SK-N-SH (cell line): ENCODE measurements around the gene TUBA4B. TPM values are rescaled to one million over a fixed set of nuclear protein-coding genes. Genes with fewer than 3 reads are reported as not detected.

Experiments used
- CTCF ChIA-PET: fragments of 300-600, 350-600 bp; formaldehyde crosslinking; extraction: SDS; loops from one replicate; lab custom pipeline; 2021; lab: Yijun Ruan, JAX
- POLR2A ChIA-PET: fragments of 350-600 bp; sonication (Branson Sonifier 250); formaldehyde crosslinking; extraction: SDS; loops from one replicate; lab custom pipeline; 2020; ENCODE audit warnings: antibody characterized with exemption, inconsistent platforms; lab: Yijun Ruan, JAX
- DNase-seq: peaks from one replicate; pipeline ENCODE4 v3.0.0; 2012
- H2AFZ ChIP-seq: fragments of 200-600 bp; sonication (generic); 2 replicates; pipeline ENCODE4 v1.8.1; 2016; ENCODE audit warnings: antibody characterized with exemption, mild to moderate bottlenecking, low read depth
- H3F3A ChIP-seq: fragments of 200-600 bp; sonication (generic); replicated peaks from 2 replicates; pipeline ENCODE3; 2016; ENCODE audit warnings: antibody characterized with exemption, mild to moderate bottlenecking; ENCODE audit not compliant: insufficient read depth
- H3K27ac ChIP-seq, 2 experiments: fragments of 200-500 bp in 1 of 2; fragments of 200-600 bp in 1 of 2; sonication (Bioruptor generic) in 1 of 2; sonication (generic), shearing (Covaris generic) in 1 of 2; 2 replicates each; pipeline versions ENCODE4 v1.5.1 to v1.6.1; 2014 to 2016; ENCODE audit warnings: low read depth in 2 of 2, inconsistent platforms in 1 of 2, low read length in 1 of 2, mild to moderate bottlenecking in 1 of 2, mixed read lengths in 1 of 2
- H3K27me3 ChIP-seq: fragments of 200-600 bp; sonication (generic), shearing (Covaris generic); 2 replicates; pipeline ENCODE4 v1.6.1; 2016; ENCODE audit warnings: mixed run types; ENCODE audit not compliant: insufficient read depth
- H3K36me3 ChIP-seq, 2 experiments: fragments of 200-500 bp in 1 of 2; fragments of 200-600 bp in 1 of 2; sonication (Bioruptor generic) in 1 of 2; sonication (generic) in 1 of 2; replicated peaks in 1 of 2; 2 replicates each; pipeline versions ENCODE3 to v1.5.1; 2014 to 2016; ENCODE audit warnings: low read length in 1 of 2, mild to moderate bottlenecking in 1 of 2; ENCODE audit not compliant: insufficient read depth in 2 of 2, control insufficient read depth in 1 of 2
- H3K4me1 ChIP-seq, 2 experiments: fragments of 200-500 bp in 1 of 2; fragments of 200-600 bp in 1 of 2; sonication (Bioruptor generic) in 1 of 2; sonication (generic), shearing (Covaris generic) in 1 of 2; 2 replicates each; pipeline versions ENCODE4 v1.5.1 to v1.6.1; 2014 to 2016; ENCODE audit warnings: low read depth in 1 of 2, low read length in 1 of 2, mixed run types in 1 of 2; ENCODE audit not compliant: insufficient read depth in 2 of 2, control insufficient read depth in 1 of 2
- H3K4me2 ChIP-seq: fragments of 200-600 bp; sonication (generic), shearing (Covaris generic); 2 replicates; pipeline ENCODE4 v1.6.1; 2017; ENCODE audit warnings: mixed run types
- H3K4me3 ChIP-seq, 2 experiments: fragments of 200-500 bp in 1 of 2; fragments of 200-600 bp in 1 of 2; sonication (Bioruptor generic) in 1 of 2; sonication (generic), shearing (Covaris generic) in 1 of 2; 2 replicates each; pipeline versions ENCODE4 v1.5.1 to v1.8.1; 2014 to 2016; ENCODE audit warnings: low read depth in 2 of 2, inconsistent platforms in 1 of 2, low read length in 1 of 2, mild to moderate bottlenecking in 1 of 2, mixed read lengths in 1 of 2, moderate library complexity in 1 of 2
- H3K79me2 ChIP-seq: fragments of 200-600 bp; sonication (generic); 2 replicates; pipeline ENCODE4 v1.8.1; 2017; ENCODE audit warnings: mild to moderate bottlenecking; ENCODE audit not compliant: insufficient read depth
- H3K9ac ChIP-seq: fragments of 200-600 bp; sonication (generic); 2 replicates; pipeline ENCODE4 v1.6.1; 2017; ENCODE audit warnings: mixed run types
- H3K9me2 ChIP-seq: fragments of 200-600 bp; sonication (generic); 2 replicates; pipeline ENCODE4 v1.6.1; 2017; ENCODE audit warnings: mixed run types
- H3K9me3 ChIP-seq: fragments of 200-600 bp; sonication (generic); 2 replicates; pipeline ENCODE4 v1.6.1; 2017; ENCODE audit warnings: mixed run types, mild to moderate bottlenecking, moderate library complexity
- H4K20me1 ChIP-seq: fragments of 200-600 bp; sonication (generic); 2 replicates; pipeline ENCODE4 v1.6.1; 2017; ENCODE audit warnings: mild to moderate bottlenecking, mixed run types; ENCODE audit not compliant: insufficient read depth
- CHD2 ChIP-seq: fragments of 150-350 bp; IDR thresholded peaks from 2 replicates; pipeline ENCODE4 v1.6.1; 2018; ENCODE audit warnings: low read length; ENCODE audit not compliant: partially characterized antibody
- ELF1 ChIP-seq: IDR thresholded peaks from 2 replicates; pipeline ENCODE4 v1.4.0; 2012
- FOXJ3 ChIP-seq: sonication (generic); formaldehyde crosslinking; IDR thresholded peaks from 2 replicates; pipeline ENCODE4 v1.5.1; 2020; ENCODE audit warnings: mild to moderate bottlenecking, missing genetic modification reagents
- GABPA ChIP-seq: IDR thresholded peaks from 2 replicates; pipeline ENCODE4 v1.4.0; 2012; ENCODE audit warnings: low read depth, mild to moderate bottlenecking
- MAX ChIP-seq: IDR thresholded peaks from 2 replicates; pipeline ENCODE4 v1.4.0; 2012; ENCODE audit warnings: low read depth
- MEF2A ChIP-seq: IDR thresholded peaks from 2 replicates; pipeline ENCODE4 v1.4.0; 2012; ENCODE audit warnings: low read depth, borderline replicate concordance
- NRF1 ChIP-seq: IDR thresholded peaks from 2 replicates; pipeline ENCODE4 v1.6.1; 2012; ENCODE audit warnings: low read depth, mild to moderate bottlenecking, low read length
- POLR2AphosphoS5 ChIP-seq: IDR thresholded peaks from 2 replicates; pipeline ENCODE4 v1.6.1; 2012; ENCODE audit warnings: low read depth, low read length
- RCOR1 ChIP-seq: fragments of 150-350 bp; IDR thresholded peaks from 2 replicates; pipeline ENCODE4 v1.6.1; 2017; ENCODE audit warnings: antibody characterized with exemption, low read length
- RFX5 ChIP-seq: IDR thresholded peaks from 2 replicates; pipeline ENCODE4 v1.6.1; 2012; ENCODE audit warnings: mild to moderate bottlenecking, improper control_type of control experiment, low read length
- SMC3 ChIP-seq: IDR thresholded peaks from 2 replicates; pipeline ENCODE4 v1.6.1; 2012; ENCODE audit warnings: low read depth, low read length, improper control_type of control experiment
- TAF1 ChIP-seq: IDR thresholded peaks from 2 replicates; pipeline ENCODE4 v1.6.1; 2012; ENCODE audit warnings: low read depth, mild to moderate bottlenecking, low read length, moderate library complexity, borderline replicate concordance
- TEAD4 ChIP-seq: IDR thresholded peaks from 2 replicates; pipeline ENCODE4 v1.4.0; 2012; ENCODE audit warnings: mild to moderate bottlenecking, borderline replicate concordance; ENCODE audit not compliant: insufficient read depth
- WGBS: methylation state at CpG from one replicate; pipeline ENCODE4 v1.1.6; 2017; ENCODE audit warnings: low lambda C conversion rate; 5-methylcytosine and 5-hydroxymethylcytosine counted together
- polyA plus RNA-seq, 3 experiments: library from polyadenylated mRNA; depleted of rRNA; stranded (reverse); fragments of >200 nt; gene quantifications; 2 replicates each; pipeline ENCODE4 v1.2.3, GENCODE V29; 2012
- TF ChIP-seq, protein P1 (sequence below): IDR thresholded peaks from 2 replicates; pipeline ENCODE4 v1.4.0; 2012; ENCODE audit warnings: low read depth, borderline replicate concordance
- TF ChIP-seq, protein P2 (sequence below): IDR thresholded peaks from 2 replicates; pipeline ENCODE4 v1.6.1; 2012; ENCODE audit warnings: mild to moderate bottlenecking, low read depth, low read length, moderate library complexity
- TF ChIP-seq, protein P3 (sequence below): IDR thresholded peaks from 2 replicates; pipeline ENCODE4; 2012
- TF ChIP-seq, protein P4 (sequence below): fragments of 200-600 bp; sonication (generic); IDR thresholded peaks from 2 replicates; pipeline ENCODE4 v1.6.1; 2017; ENCODE audit warnings: antibody characterized with exemption, mild to moderate bottlenecking, moderate library complexity

Gene TUBA4B
- polyA plus RNA-seq, 1 of the 3 experiments (the other 2 are of a cell fraction): 0.03 TPM

DNA sequence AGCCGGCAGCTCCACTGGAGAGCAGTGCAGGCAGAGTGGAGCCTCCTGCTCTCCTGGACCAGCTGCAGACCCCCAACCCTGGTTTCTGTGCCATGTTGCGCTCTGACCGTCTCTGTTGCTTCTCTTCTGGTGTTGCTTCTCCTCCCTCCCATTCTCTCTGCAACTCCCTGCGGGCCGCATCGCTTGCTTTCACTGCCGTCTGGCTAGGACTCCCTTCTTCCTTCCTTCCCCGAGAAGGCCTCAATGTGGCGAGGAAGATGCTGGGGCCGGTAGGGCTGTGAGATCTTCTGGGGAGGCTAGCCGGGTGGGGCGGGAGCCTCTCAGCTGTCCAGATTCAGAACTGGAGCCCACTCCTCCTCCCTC, 32.3 kb downstream of the TUBA4B start:
- POLR2A ChIA-PET: interaction anchor here (1.0 kb wide), 1 partner anchor 34 kb away, joined by 3 read pairs; no protein-coding TSS in a partner anchor
- no peak overlapping the region for H3K4me2 ChIP-seq
- no peak for DNase-seq

DNA sequence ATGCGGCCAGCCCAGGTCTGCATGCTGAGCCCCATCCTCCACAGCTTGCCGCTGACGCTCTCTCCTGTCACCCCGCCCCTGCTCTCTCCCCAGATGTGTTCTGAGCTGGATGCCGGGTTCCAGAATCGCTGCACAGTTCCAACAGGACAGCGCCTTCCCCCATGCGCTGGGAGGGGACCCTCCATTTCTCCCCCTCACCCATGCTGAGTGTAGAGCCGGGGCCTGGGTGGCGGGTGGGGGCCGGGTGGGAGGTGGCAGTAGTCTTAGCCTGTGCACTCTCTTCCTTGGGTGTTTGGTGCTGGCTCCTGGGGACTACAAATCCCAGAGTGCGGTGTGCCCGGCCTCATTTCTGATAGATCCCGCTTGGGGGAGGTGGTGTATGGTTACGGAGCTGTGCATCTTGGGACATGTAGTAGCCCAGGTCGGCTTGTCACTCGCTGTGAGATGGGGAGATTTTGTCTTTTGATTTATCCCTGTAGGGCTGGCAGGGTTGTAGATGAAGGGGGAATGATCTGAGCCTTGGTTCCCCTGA, 32.9 kb downstream of the TUBA4B start:
- Histone ChIP-seq H4K20me1 (no peaks in the 10 kb centered on the region), H3K4me1 (peaks cover 4 to 8% of the 10 kb centered on the region in 2 experiments; a peak in 1 of 4 replicates), H3K4me2 (no peak overlapping the region), H2AFZ (no peak overlapping the region), H3K27ac (no peak overlapping the region), H3K9me2 (no peaks in the 10 kb centered on the region), H3K9ac (no peak overlapping the region), H3K9me3 (no peaks in the 10 kb centered on the region), H3K79me2 (no peaks in the 10 kb centered on the region), H3K36me3 (peaks cover 9 to 32% of the 10 kb centered on the region in 2 experiments), H3K27me3 (no peaks in the 10 kb centered on the region), H3K4me3 (no peak overlapping the region), H3F3A (peaks cover 12% of the 10 kb centered on the region)
- ChIA-PET CTCF (interaction anchor here (0.9 to 15.4 kb wide), 8 partner anchors 6 to 126 kb away, joined by 3 to 312 read pairs (median 4); no protein-coding TSS in a partner anchor), POLR2A (interaction anchor here (1.0 to 1.5 kb wide), 2 partner anchors 9 to 34 kb away, joined by 3 to 6 read pairs; no protein-coding TSS in a partner anchor)
- DNase-seq: peak; percentile 63
- 92% methylated on average over 11 of the region's 17 CpGs for WGBS
- TF ChIP-seq, protein P1, sequence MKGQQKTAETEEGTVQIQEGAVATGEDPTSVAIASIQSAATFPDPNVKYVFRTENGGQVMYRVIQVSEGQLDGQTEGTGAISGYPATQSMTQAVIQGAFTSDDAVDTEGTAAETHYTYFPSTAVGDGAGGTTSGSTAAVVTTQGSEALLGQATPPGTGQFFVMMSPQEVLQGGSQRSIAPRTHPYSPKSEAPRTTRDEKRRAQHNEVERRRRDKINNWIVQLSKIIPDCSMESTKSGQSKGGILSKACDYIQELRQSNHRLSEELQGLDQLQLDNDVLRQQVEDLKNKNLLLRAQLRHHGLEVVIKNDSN: no peak
- TF ChIP-seq RFX5 (no peak), SMC3 (no peak), RCOR1 (no peak), FOXJ3 (no peak), ELF1 (no peak), MEF2A (no peak), NRF1 (no peak)
- TF ChIP-seq, protein P2, sequence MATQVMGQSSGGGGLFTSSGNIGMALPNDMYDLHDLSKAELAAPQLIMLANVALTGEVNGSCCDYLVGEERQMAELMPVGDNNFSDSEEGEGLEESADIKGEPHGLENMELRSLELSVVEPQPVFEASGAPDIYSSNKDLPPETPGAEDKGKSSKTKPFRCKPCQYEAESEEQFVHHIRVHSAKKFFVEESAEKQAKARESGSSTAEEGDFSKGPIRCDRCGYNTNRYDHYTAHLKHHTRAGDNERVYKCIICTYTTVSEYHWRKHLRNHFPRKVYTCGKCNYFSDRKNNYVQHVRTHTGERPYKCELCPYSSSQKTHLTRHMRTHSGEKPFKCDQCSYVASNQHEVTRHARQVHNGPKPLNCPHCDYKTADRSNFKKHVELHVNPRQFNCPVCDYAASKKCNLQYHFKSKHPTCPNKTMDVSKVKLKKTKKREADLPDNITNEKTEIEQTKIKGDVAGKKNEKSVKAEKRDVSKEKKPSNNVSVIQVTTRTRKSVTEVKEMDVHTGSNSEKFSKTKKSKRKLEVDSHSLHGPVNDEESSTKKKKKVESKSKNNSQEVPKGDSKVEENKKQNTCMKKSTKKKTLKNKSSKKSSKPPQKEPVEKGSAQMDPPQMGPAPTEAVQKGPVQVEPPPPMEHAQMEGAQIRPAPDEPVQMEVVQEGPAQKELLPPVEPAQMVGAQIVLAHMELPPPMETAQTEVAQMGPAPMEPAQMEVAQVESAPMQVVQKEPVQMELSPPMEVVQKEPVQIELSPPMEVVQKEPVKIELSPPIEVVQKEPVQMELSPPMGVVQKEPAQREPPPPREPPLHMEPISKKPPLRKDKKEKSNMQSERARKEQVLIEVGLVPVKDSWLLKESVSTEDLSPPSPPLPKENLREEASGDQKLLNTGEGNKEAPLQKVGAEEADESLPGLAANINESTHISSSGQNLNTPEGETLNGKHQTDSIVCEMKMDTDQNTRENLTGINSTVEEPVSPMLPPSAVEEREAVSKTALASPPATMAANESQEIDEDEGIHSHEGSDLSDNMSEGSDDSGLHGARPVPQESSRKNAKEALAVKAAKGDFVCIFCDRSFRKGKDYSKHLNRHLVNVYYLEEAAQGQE: no peak

More for the DNA sequence above, 32.3 kb downstream of the TUBA4B start:
- peaks cover under 1% of the 10 kb centered on the region; the same call in 1 of the 2 replicates for H3K79me2 ChIP-seq
- no peaks in the 10 kb centered on the region for H3K9me3 ChIP-seq
- peaks cover 14 to 37% of the 10 kb centered on the region in 2 experiments for H3K36me3 ChIP-seq
- 94% methylated on average over 11 of the region's 12 CpGs for WGBS
- no peaks in the 10 kb centered on the region for H3K9me2 ChIP-seq
- H3K27me3 ChIP-seq: no peaks in the 10 kb centered on the region
- no peak overlapping the region for H3K9ac ChIP-seq
- H3F3A ChIP-seq: peaks cover 12% of the 10 kb centered on the region
- H3K4me1 ChIP-seq: peaks cover 5 to 8% of the 10 kb centered on the region in 2 experiments; a peak in 1 of 4 replicates
- no peak overlapping the region for H3K4me3 ChIP-seq
- no peak overlapping the region for H2AFZ ChIP-seq
- H3K27ac ChIP-seq: no peak overlapping the region
- no peak for TF ChIP-seq POLR2AphosphoS5
- TF ChIP-seq, protein P1: no peak
- no peak for TF ChIP-seq GABPA
- no peak for TF ChIP-seq SMC3
- no peak for TF ChIP-seq CHD2
- no peak for TF ChIP-seq TEAD4
- TF ChIP-seq, protein P3, sequence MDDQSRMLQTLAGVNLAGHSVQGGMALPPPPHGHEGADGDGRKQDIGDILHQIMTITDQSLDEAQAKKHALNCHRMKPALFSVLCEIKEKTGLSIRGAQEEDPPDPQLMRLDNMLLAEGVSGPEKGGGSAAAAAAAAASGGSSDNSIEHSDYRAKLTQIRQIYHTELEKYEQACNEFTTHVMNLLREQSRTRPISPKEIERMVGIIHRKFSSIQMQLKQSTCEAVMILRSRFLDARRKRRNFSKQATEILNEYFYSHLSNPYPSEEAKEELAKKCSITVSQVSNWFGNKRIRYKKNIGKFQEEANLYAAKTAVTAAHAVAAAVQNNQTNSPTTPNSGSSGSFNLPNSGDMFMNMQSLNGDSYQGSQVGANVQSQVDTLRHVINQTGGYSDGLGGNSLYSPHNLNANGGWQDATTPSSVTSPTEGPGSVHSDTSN: no peak
- no peak for TF ChIP-seq TAF1
- TF ChIP-seq, protein P4, sequence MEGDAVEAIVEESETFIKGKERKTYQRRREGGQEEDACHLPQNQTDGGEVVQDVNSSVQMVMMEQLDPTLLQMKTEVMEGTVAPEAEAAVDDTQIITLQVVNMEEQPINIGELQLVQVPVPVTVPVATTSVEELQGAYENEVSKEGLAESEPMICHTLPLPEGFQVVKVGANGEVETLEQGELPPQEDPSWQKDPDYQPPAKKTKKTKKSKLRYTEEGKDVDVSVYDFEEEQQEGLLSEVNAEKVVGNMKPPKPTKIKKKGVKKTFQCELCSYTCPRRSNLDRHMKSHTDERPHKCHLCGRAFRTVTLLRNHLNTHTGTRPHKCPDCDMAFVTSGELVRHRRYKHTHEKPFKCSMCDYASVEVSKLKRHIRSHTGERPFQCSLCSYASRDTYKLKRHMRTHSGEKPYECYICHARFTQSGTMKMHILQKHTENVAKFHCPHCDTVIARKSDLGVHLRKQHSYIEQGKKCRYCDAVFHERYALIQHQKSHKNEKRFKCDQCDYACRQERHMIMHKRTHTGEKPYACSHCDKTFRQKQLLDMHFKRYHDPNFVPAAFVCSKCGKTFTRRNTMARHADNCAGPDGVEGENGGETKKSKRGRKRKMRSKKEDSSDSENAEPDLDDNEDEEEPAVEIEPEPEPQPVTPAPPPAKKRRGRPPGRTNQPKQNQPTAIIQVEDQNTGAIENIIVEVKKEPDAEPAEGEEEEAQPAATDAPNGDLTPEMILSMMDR: no peak
- TF ChIP-seq MAX: no peak
- no peaks in the 10 kb centered on the region for H4K20me1 ChIP-seq
- CTCF ChIA-PET: interaction anchor here (1.2 to 15.4 kb wide), 3 partner anchors 7 to 30 kb away, joined by 3 to 312 read pairs (median 6); no protein-coding TSS in a partner anchor
